Lower leg skin (tissue), 4 donors: Measurements from ENCODE around the gene CCBE1. TPM values are rescaled to one million over a fixed set of nuclear protein-coding genes. Genes with fewer than 3 reads are reported as not detected.

Source experiments
- DNase-seq, 2 donors: peaks; one replicate each; pipeline ENCODE4 v3.0.0-alpha.2; 2019; ENCODE audit warnings: low spot score in 2 of 2
- H3K4me3 ChIP-seq: fragments of 200-600 bp; sonication (generic); 2 replicates; pipeline ENCODE4 v1.5.1; 2017; ENCODE audit warnings: mild to moderate bottlenecking, low read depth; ENCODE audit not compliant: poor library complexity, severe bottlenecking
- POLR2A ChIP-seq, 2 donors: fragments of 450-650 bp; IDR thresholded peaks; one replicate each; pipeline ENCODE4 v1.6.1; 2016 to 2017; ENCODE audit warnings: antibody characterized with exemption in 2 of 2, mild to moderate bottlenecking in 1 of 2, moderate library complexity in 1 of 2
- WGBS, 2 donors: methylation state at CpG; one replicate each; pipeline ENCODE4 v1.1.5; 2018; 5-methylcytosine and 5-hydroxymethylcytosine counted together
- intact Hi-C: fragments of 100-400 bp; cut with DNase I; formaldehyde crosslinking; loops from one replicate; pipeline ENCODE4 v1.15.0; 2023; ENCODE audit warnings: low total_unique reads
- total RNA-seq, 4 donors: library from RNA; depleted of rRNA; stranded (reverse); fragments of >200 nt; gene quantifications; one replicate each; pipeline ENCODE4 v1.1.0, GENCODE V29; 2016
- TF ChIP-seq, protein P1 (sequence below), 3 donors: fragments of 450-650 bp; IDR thresholded peaks; one replicate each; pipeline ENCODE4 v1.5.1; 2016; ENCODE audit warnings: antibody characterized with exemption in 3 of 3, mild to moderate bottlenecking in 3 of 3, moderate library complexity in 2 of 3

CCBE1 gene
- total RNA-seq, 4 donors from 2014 or later: 3.0 to 15.5 (median 3.2) TPM

DNA sequence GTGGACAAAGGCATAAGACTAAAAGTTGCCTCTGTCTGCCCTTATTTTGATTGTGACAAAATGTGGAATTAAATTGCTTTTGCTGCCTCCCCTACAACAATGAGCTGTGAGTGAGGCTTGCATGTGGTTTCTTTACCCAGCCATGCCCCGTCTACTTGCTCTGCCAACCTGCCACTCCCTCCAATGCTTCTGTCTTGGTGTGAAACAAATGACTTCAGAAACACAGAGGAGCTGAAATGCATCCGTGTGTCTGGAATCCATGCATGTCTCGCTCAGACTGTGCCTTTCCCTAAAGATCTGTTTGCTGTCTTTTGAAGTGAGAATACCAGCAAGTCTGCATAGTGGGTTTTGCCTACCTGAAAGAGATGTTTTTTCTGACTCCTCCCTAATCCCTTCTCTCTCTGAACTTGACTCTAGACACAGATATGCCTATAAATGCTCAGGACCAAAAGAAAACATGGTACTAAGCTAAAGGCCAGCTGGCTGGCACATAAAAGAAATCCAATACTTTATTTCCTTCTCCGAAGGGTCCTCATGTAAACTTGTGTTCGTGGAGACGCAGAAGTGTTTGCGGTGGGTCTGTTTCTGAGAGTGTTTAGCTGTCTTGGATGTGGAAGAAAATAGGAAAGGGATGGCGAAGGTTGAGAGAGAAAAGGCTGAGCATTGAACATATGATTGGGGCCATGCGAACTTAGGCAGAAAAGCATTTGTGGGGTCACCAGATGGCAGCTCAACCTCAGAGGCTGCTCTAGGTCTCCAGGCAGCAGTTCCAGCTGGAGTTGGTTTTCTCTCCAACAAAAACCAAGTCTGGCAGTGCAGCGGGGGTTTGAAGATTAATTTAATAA is 120.5 kb downstream of the CCBE1 start:
- 63 to 67% methylated on average over 10 of the region's 10 CpGs for WGBS, 2 donors
- no peak overlapping the region for H3K4me3 ChIP-seq
- DNase-seq: no peak
- TF ChIP-seq, protein P1, sequence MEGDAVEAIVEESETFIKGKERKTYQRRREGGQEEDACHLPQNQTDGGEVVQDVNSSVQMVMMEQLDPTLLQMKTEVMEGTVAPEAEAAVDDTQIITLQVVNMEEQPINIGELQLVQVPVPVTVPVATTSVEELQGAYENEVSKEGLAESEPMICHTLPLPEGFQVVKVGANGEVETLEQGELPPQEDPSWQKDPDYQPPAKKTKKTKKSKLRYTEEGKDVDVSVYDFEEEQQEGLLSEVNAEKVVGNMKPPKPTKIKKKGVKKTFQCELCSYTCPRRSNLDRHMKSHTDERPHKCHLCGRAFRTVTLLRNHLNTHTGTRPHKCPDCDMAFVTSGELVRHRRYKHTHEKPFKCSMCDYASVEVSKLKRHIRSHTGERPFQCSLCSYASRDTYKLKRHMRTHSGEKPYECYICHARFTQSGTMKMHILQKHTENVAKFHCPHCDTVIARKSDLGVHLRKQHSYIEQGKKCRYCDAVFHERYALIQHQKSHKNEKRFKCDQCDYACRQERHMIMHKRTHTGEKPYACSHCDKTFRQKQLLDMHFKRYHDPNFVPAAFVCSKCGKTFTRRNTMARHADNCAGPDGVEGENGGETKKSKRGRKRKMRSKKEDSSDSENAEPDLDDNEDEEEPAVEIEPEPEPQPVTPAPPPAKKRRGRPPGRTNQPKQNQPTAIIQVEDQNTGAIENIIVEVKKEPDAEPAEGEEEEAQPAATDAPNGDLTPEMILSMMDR (IDR thresholded peaks at IDR 0.05): no peak
- no peak for TF ChIP-seq POLR2A (IDR thresholded peaks at IDR 0.05)
- intact Hi-C loops: no loop called here

DNA sequence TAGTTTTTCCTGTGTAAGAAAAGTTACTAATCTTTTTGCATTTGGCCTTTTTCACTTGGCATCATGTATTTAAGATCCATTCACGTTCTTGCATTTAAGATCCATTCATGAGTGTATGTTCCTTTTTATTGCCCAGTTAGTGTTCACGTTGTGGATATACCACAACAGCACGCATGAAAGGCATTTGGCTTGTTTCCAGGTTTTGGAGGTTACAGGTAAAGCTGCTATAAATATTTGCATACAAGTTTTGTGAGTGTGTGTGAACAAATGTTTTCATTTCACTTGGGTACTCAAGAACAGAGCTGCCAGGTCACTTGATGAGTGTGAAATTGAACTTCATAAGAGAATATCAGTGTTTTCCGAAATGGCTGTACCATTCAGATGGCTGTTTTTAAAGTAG is 121.2 kb downstream of the CCBE1 start:
- H3K4me3 ChIP-seq: no peak overlapping the region
- no peak for DNase-seq
- no peak for TF ChIP-seq POLR2A (IDR thresholded peaks at IDR 0.05)
- TF ChIP-seq, protein P1 (IDR thresholded peaks at IDR 0.05): no peak
- intact Hi-C loops: no loop called here
- 56 to 62% methylated on average over 4 of the region's 4 CpGs for WGBS, 2 donors

DNA sequence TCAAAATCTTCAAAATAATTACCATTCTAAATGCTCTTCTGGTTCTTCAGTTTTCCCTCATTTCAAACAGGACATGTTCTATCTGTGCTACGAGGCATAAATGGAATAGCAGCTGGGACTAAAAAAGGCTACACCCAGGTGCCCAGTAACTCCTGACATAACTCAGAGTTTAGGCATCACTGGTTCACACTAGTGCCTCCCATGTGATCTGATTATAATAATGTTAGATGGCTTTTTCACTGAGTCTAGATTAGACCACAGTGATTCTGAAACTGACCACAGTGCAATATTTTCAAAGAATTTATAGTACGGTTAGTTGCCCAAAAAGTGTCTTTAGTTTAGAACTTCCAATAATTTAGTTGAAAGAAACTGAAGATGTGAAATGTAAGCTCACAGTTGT is 123.3 kb downstream of the CCBE1 start:
- intact Hi-C loops: no loop called here
- 50 to 81% methylated on average over 2 of the region's 2 CpGs for WGBS, 2 donors
- no peak for DNase-seq
- no peak overlapping the region for H3K4me3 ChIP-seq
- TF ChIP-seq, protein P1 (IDR thresholded peaks at IDR 0.05): no peak
- TF ChIP-seq POLR2A (IDR thresholded peaks at IDR 0.05): no peak

DNA sequence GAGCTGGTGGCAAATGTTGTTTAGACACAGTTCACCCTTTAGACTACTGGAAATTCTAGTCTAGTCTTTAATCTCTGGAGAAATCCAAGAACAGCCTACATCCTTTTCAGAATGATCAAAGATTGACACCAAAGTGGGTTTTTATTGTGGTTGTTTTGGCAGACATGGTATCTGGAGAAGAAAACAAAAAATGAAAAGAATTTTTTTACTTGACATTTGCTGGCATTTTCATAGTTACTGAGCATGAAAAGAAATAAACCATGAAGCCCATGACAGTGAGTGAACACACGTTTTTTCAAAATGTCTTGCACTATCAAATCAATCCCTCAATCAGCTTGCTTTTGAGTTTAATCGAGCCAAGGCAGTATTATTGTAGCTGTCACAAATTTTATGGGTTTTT is 125.3 kb downstream of the CCBE1 start:
- no peak for TF ChIP-seq POLR2A (IDR thresholded peaks at IDR 0.05)
- TF ChIP-seq, protein P1 (IDR thresholded peaks at IDR 0.05): no peak
- intact Hi-C loops: no loop called here
- no peak overlapping the region for H3K4me3 ChIP-seq
- no peak for DNase-seq
- 41 to 45% methylated on average over 2 of the region's 2 CpGs for WGBS, 2 donors

DNA sequence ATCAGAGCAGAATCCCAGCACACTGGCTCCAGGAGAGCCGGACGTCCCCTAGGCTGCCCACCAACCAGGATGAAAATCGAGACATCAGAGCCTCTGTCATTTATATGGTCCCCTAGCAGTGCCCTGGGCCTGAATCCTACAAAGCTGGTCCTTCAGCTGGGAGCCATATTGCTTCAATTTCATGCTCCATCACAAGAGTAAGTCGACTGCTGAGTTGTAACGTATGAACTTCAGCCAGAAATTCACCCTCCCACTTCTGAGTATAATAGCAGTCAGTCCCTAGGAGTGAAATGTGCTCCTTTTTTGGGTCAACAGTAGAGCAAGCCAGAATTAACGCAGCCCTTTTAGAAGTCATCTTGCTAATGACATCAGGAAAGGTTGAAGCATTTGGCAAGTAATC is 126.4 kb downstream of the CCBE1 start:
- intact Hi-C loops: no loop called here
- no peak overlapping the region for H3K4me3 ChIP-seq
- TF ChIP-seq, protein P1 (IDR thresholded peaks at IDR 0.05): no peak
- no peak for TF ChIP-seq POLR2A (IDR thresholded peaks at IDR 0.05)
- no peak for DNase-seq
- 75 to 81% methylated on average over 6 of the region's 6 CpGs for WGBS, 2 donors
